Common myeloid progenitor, CD34-positive (primary cell): ENCODE measurements around the gene ASPM.

ENCODE experiments used
- CTCF ChIA-PET: fragments of 350-600 bp; sonication (Branson Sonifier 250); formaldehyde crosslinking; loops from one replicate; lab custom pipeline; 2021; ENCODE audit warnings: antibody characterized with exemption; lab: Charles Lee
- POLR2A ChIA-PET: fragments of 350-600 bp; sonication (Branson Sonifier 250); formaldehyde crosslinking; loops from one replicate; lab custom pipeline; 2021; ENCODE audit warnings: antibody characterized with exemption; lab: Charles Lee
- DNase-seq, 3 donors: peaks; one replicate each; pipeline versions ENCODE4 v3.0.0 to v3.0.0-alpha.2; 2013
- H3K27ac ChIP-seq, 2 experiments: 1 replicate in 1 of 2; 2 replicates in 1 of 2; pipeline ENCODE4 v1.7.0; 2013; ENCODE audit warnings: inconsistent platforms in 2 of 2, low read length in 2 of 2, mild to moderate bottlenecking in 2 of 2, low read depth in 1 of 2, moderate library complexity in 1 of 2; ENCODE audit not compliant: severe bottlenecking in 2 of 2, insufficient read depth in 1 of 2, poor library complexity in 1 of 2
- H3K27me3 ChIP-seq, 5 experiments: replicated peaks in 2 of 5; 1 replicate in 3 of 5; 2 replicates in 2 of 5; pipeline versions ENCODE4 v1.6.1 to v1.7.0; 2013; ENCODE audit warnings: low read length in 4 of 5, mild to moderate bottlenecking in 2 of 5, moderate library complexity in 2 of 5, inconsistent platforms in 1 of 5; ENCODE audit not compliant: insufficient read depth in 5 of 5, control insufficient read depth in 4 of 5
- H3K36me3 ChIP-seq, 4 experiments: 1 replicate in 2 of 4; 2 replicates in 2 of 4; pipeline versions ENCODE4 v1.6.1 to v1.7.0; 2013; ENCODE audit warnings: low read length in 3 of 4, control low read depth in 1 of 4, mild to moderate bottlenecking in 1 of 4; ENCODE audit not compliant: control insufficient read depth in 4 of 4, insufficient read depth in 4 of 4
- H3K4me1 ChIP-seq, 4 experiments: 1 replicate in 3 of 4; 2 replicates in 1 of 4; pipeline versions ENCODE4 v1.6.1 to v1.7.1; 2013; ENCODE audit warnings: low read length in 3 of 4, mild to moderate bottlenecking in 3 of 4, control low read depth in 1 of 4, inconsistent platforms in 1 of 4, moderate library complexity in 1 of 4; ENCODE audit not compliant: control insufficient read depth in 4 of 4, insufficient read depth in 4 of 4; ENCODE audit errors: control extremely low read depth in 1 of 4
- H3K4me3 ChIP-seq, 7 experiments: 1 replicate in 4 of 7; 2 replicates in 3 of 7; pipeline versions ENCODE4 v1.5.1 to v1.7.0; 2013; ENCODE audit warnings: mild to moderate bottlenecking in 7 of 7, low read length in 6 of 7, moderate library complexity in 6 of 7, inconsistent platforms in 2 of 7, low read depth in 2 of 7, control low read depth in 1 of 7; ENCODE audit not compliant: insufficient read depth in 4 of 7, control insufficient read depth in 1 of 7; ENCODE audit errors: extremely low read depth in 1 of 7
- H3K9me3 ChIP-seq, 5 experiments: 1 replicate in 4 of 5; 2 replicates in 1 of 5; pipeline versions ENCODE4 v1.6.1 to v1.7.1; 2013; ENCODE audit warnings: low read length in 4 of 5, mild to moderate bottlenecking in 2 of 5, inconsistent platforms in 1 of 5, low read depth in 1 of 5, moderate library complexity in 1 of 5; ENCODE audit not compliant: control insufficient read depth in 4 of 5, insufficient read depth in 2 of 5; ENCODE audit errors: control extremely low read depth in 1 of 5
- WGBS: methylation state at CpG from one replicate; pipeline ENCODE4 v1.1.5; 2013; ENCODE audit not compliant: insufficient coverage; 5-methylcytosine and 5-hydroxymethylcytosine counted together

Gene ASPM

GRCh38 chr1:197092491-197093023 is 53.9 kb downstream of the ASPM start:
- Histone ChIP-seq H3K27ac (no peak overlapping the region), H3K4me3 (no peak overlapping the region), H3K4me1 (no peaks in the 10 kb centered on the region), H3K36me3 (peaks cover 6 to 55% (median 26%) of the 10 kb centered on the region in 4 experiments), H3K27me3 (no peaks in the 10 kb centered on the region), H3K9me3 (no peaks in the 10 kb centered on the region)
- ChIA-PET CTCF (interaction anchor here (0.9 to 1.5 kb wide), 2 partner anchors 11 to 87 kb away, joined by 3 to 5 read pairs; no protein-coding TSS in a partner anchor), POLR2A (no interaction called here)
- WGBS, result no CpG with 5 or more reads among the region's 1 CpG
- DNase-seq, result no peak

- Histone ChIP-seq H3K4me3 (no peak overlapping the region), H3K9me3 (peaks cover 1 to 23% (median 16%) of the 10 kb centered on the region in 5 experiments), H3K27me3 (no peaks in the 10 kb centered on the region), H3K27ac (no peak overlapping the region), H3K4me1 (no peaks in the 10 kb centered on the region), H3K36me3 (peaks cover 21 to 65% (median 38%) of the 10 kb centered on the region in 4 experiments)
- CTCF ChIA-PET, result no interaction called here
- DNase-seq, result no peak
- POLR2A ChIA-PET, result no interaction called here
These were observed 63.0 kb downstream of the ASPM start for GRCh38 chr1:197083474-197083873.

GRCh38 chr1:197081117-197081753 is 65.2 kb downstream of the ASPM start:
- H3K27me3 ChIP-seq, result no peaks in the 10 kb centered on the region
- H3K36me3 ChIP-seq, result peaks cover 21 to 44% (median 31%) of the 10 kb centered on the region in 4 experiments
- no peak overlapping the region for H3K27ac ChIP-seq
- no peaks in the 10 kb centered on the region for H3K4me1 ChIP-seq
- CTCF ChIA-PET, result no interaction called here
- H3K9me3 ChIP-seq, result peaks cover 1 to 23% (median 16%) of the 10 kb centered on the region in 5 experiments
- WGBS, result 100% methylated on average over 1 of the region's 5 CpGs
- no peak overlapping the region for H3K4me3 ChIP-seq
- no peak for DNase-seq
- POLR2A ChIA-PET, result no interaction called here

GRCh38 chr1:197080323-197080722 is 66.1 kb downstream of the ASPM start:
- ChIA-PET POLR2A (no interaction called here), CTCF (no interaction called here)
- peaks cover 19 to 35% (median 27%) of the 10 kb centered on the region in 4 experiments for H3K36me3 ChIP-seq
- no CpG with 5 or more reads among the region's 2 CpGs for WGBS
- H3K27ac ChIP-seq, result no peak overlapping the region
- peaks cover 1 to 23% (median 16%) of the 10 kb centered on the region in 5 experiments for H3K9me3 ChIP-seq
- DNase-seq, result no peak
- H3K4me3 ChIP-seq, result no peak overlapping the region
- no peaks in the 10 kb centered on the region for H3K27me3 ChIP-seq
- no peaks in the 10 kb centered on the region for H3K4me1 ChIP-seq

- Histone ChIP-seq H3K4me3 (no peak overlapping the region), H3K27me3 (no peaks in the 10 kb centered on the region), H3K4me1 (no peaks in the 10 kb centered on the region), H3K9me3 (peaks cover 0 to 10% (median 7%) of the 10 kb centered on the region in 5 experiments), H3K36me3 (no peaks in the 10 kb centered on the region), H3K27ac (no peak overlapping the region)
- POLR2A ChIA-PET, result no interaction called here
- WGBS, result 100% methylated on average over 1 of the region's 1 CpG
- CTCF ChIA-PET, result no interaction called here
- DNase-seq, result no peak
These were observed 69.9 kb downstream of the ASPM start for GRCh38 chr1:197076585-197076984.

- CTCF ChIA-PET, result interaction anchor here (0.6 kb wide), 1 partner anchor 87 kb away, joined by 3 read pairs; no protein-coding TSS in a partner anchor
- no CpG with 5 or more reads among the region's 1 CpG for WGBS
- DNase-seq, result no peak
- H3K4me3 ChIP-seq, result no peak overlapping the region
- H3K9me3 ChIP-seq, result no peaks in the 10 kb centered on the region
- H3K27me3 ChIP-seq, result no peaks in the 10 kb centered on the region
- no peaks in the 10 kb centered on the region for H3K4me1 ChIP-seq
- no peak overlapping the region for H3K27ac ChIP-seq
- H3K36me3 ChIP-seq, result no peaks in the 10 kb centered on the region
- POLR2A ChIA-PET, result interaction anchor here (0.6 kb wide), 1 partner anchor 1129 kb away, joined by 3 read pairs; no protein-coding TSS in a partner anchor
These were observed 72.5 kb downstream of the ASPM start for GRCh38 chr1:197073978-197074377.

GRCh38 chr1:197067457-197067818 is 79.0 kb downstream of the ASPM start:
- Histone ChIP-seq H3K4me3 (no peak overlapping the region), H3K36me3 (no peaks in the 10 kb centered on the region), H3K27me3 (no peaks in the 10 kb centered on the region), H3K4me1 (no peaks in the 10 kb centered on the region), H3K27ac (no peak overlapping the region), H3K9me3 (no peaks in the 10 kb centered on the region)
- POLR2A ChIA-PET, result no interaction called here
- CTCF ChIA-PET, result no interaction called here
- DNase-seq, result no peak
